ENCODE measurements around the gene C12orf57. TPM values are rescaled to one million over a fixed set of nuclear protein-coding genes. Genes with fewer than 3 reads are reported as not detected.

Gene C12orf57
- total RNA-seq (2022; extraction: Qiagen RNA extraction), result 252 to 292 TPM (median 272 TPM) in 5 replicates

GRCh38 chr12:6943722-6944380 lies at the start of gene C12orf57, which contains the start of gene RNU7-1:
TSS of gene C12orf57 (plus strand) at chr12:6944022. CDS start at chr12:6944122, 100 bp downstream.
TSS of gene RNU7-1 (plus strand) at chr12:6943816.

GRCh38 chr12:6904280-6905276 lies 39.2 kb upstream of the C12orf57 start, which contains the start of gene LRRC23:
TSS of gene LRRC23 (plus strand) at chr12:6904822. CDS start at chr12:6905634, 812 bp downstream.

GRCh38 chr12:6914246-6914946 lies 29.4 kb upstream of the C12orf57 start, which contains the start of gene ENO2:
TSS of gene ENO2 (plus strand) at chr12:6914580. CDS start at chr12:6915833, 1,253 bp downstream.

GRCh38 chr12:6927379-6928021 lies 16.3 kb upstream of the C12orf57 start, which contains the start of gene ATN1:
TSS of gene ATN1 (plus strand) at chr12:6927959. CDS start at chr12:6934002, 6,043 bp downstream.

GRCh38 chr12:6950811-6951540 lies 7.2 kb downstream of the C12orf57 start, which contains the start of gene PTPN6:
TSS of gene PTPN6 (plus strand) at chr12:6951356. CDS start at chr12:6951513, 157 bp downstream.

Other genes with a start within 250 kb of the C12orf57 start
- gene PIANP, start 243.2 kb upstream of the C12orf57 start, total RNA-seq (2022; extraction: Qiagen RNA extraction), result 0.56 to 1.0 TPM (median 0.96 TPM) in 5 replicates
- gene COPS7A, start 220.0 kb upstream of the C12orf57 start, total RNA-seq (2022; extraction: Qiagen RNA extraction), result 46.5 to 53.0 TPM (median 52.7 TPM) in 5 replicates
- gene MLF2, start 190.9 kb upstream of the C12orf57 start, total RNA-seq (2022; extraction: Qiagen RNA extraction), result 252 to 307 TPM (median 297 TPM) in 5 replicates
- gene PTMS, start 177.7 kb upstream of the C12orf57 start, total RNA-seq (2022; extraction: Qiagen RNA extraction), result 661 to 1,016 TPM (median 1,000 TPM) in 5 replicates
- gene LAG3, start 171.5 kb upstream of the C12orf57 start, total RNA-seq (2022; extraction: Qiagen RNA extraction), result 0.56 to 1.7 TPM (median 1.3 TPM) in 5 replicates
- not detected in 5 replicates for gene CD4, start 154.5 kb upstream of the C12orf57 start, total RNA-seq (2022; extraction: Qiagen RNA extraction)
- 0.29 to 0.64 TPM (median 0.41 TPM) in 5 replicates for gene GPR162, start 122.2 kb upstream of the C12orf57 start, total RNA-seq (2022; extraction: Qiagen RNA extraction)
- 19.9 to 28.7 TPM (median 24.8 TPM) in 5 replicates for gene P3H3, start 115.6 kb upstream of the C12orf57 start, total RNA-seq (2022; extraction: Qiagen RNA extraction)
- 0.59 to 2.3 TPM (median 1.5 TPM) in 5 replicates for gene GNB3, start 103.1 kb upstream of the C12orf57 start, total RNA-seq (2022; extraction: Qiagen RNA extraction)
- 66.7 to 77.6 TPM (median 68.2 TPM) in 5 replicates for gene CDCA3, start 92.7 kb upstream of the C12orf57 start, total RNA-seq (2022; extraction: Qiagen RNA extraction)
- 75.1 to 101 TPM (median 89.8 TPM) in 5 replicates for gene USP5, start 91.9 kb upstream of the C12orf57 start, total RNA-seq (2022; extraction: Qiagen RNA extraction)
- 1,541 to 1,693 TPM (median 1,645 TPM) in 5 replicates for gene TPI1, start 76.5 kb upstream of the C12orf57 start, total RNA-seq (2022; extraction: Qiagen RNA extraction)
- 26.1 to 33.1 TPM (median 31.8 TPM) in 5 replicates for gene SPSB2, start 70.7 kb upstream of the C12orf57 start, total RNA-seq (2022; extraction: Qiagen RNA extraction)
- 16.4 to 19.6 TPM (median 17.6 TPM) in 5 replicates for gene LRRC23, start 39.2 kb upstream of the C12orf57 start, total RNA-seq (2022; extraction: Qiagen RNA extraction)
- gene ENO2, start 29.4 kb upstream of the C12orf57 start, total RNA-seq (2022; extraction: Qiagen RNA extraction), result 28.2 to 31.8 TPM (median 30.8 TPM) in 5 replicates
- gene ATN1, start 16.1 kb upstream of the C12orf57 start, total RNA-seq (2022; extraction: Qiagen RNA extraction), result 38.8 to 85.5 TPM (median 83.0 TPM) in 5 replicates
- not detected in 5 replicates for gene RNU7-1, start 206 bp upstream of the C12orf57 start, total RNA-seq (2022; extraction: Qiagen RNA extraction)
- 6.6 to 14.6 TPM (median 11.5 TPM) in 5 replicates for gene PTPN6, start 7.3 kb downstream of the C12orf57 start, total RNA-seq (2022; extraction: Qiagen RNA extraction)
- 294 to 330 TPM (median 316 TPM) in 5 replicates for gene PHB2, start 26.6 kb downstream of the C12orf57 start, total RNA-seq (2022; extraction: Qiagen RNA extraction)
- 54.7 to 69.8 TPM (median 56.2 TPM) in 5 replicates for gene EMG1, start 26.9 kb downstream of the C12orf57 start, total RNA-seq (2022; extraction: Qiagen RNA extraction)
- gene LPCAT3, start 74.5 kb downstream of the C12orf57 start, total RNA-seq (2022; extraction: Qiagen RNA extraction), result 27.2 to 32.0 TPM (median 29.9 TPM) in 5 replicates
- gene C1S, start 116.7 kb downstream of the C12orf57 start, total RNA-seq (2022; extraction: Qiagen RNA extraction), result 41.7 to 58.5 TPM (median 47.4 TPM) in 5 replicates
- 29.1 to 42.2 TPM (median 30.1 TPM) in 5 replicates for gene C1R, start 148.4 kb downstream of the C12orf57 start, total RNA-seq (2022; extraction: Qiagen RNA extraction)
- 11.7 to 15.7 TPM (median 13.7 TPM) in 5 replicates for gene C1RL, start 165.2 kb downstream of the C12orf57 start, total RNA-seq (2022; extraction: Qiagen RNA extraction)
- gene RBP5, start 184.9 kb downstream of the C12orf57 start, total RNA-seq (2022; extraction: Qiagen RNA extraction), result 0.08 to 0.14 TPM in 2 of 5 replicates, not detected in the others
- gene CLSTN3, start 186.3 kb downstream of the C12orf57 start, total RNA-seq (2022; extraction: Qiagen RNA extraction), result 8.5 to 16.6 TPM (median 14.8 TPM) in 5 replicates
- 23.8 to 29.3 TPM (median 28.5 TPM) in 5 replicates for gene PEX5, start 245.7 kb downstream of the C12orf57 start, total RNA-seq (2022; extraction: Qiagen RNA extraction)